Measurements from ENCODE around the gene FAT4.

The FAT4 gene

GRCh38 chr4:125314676-125315575 is at the start of gene FAT4:
Gene FAT4 (plus strand): TSS chr4:125314955. CDS start chr4:125316412, 1,457 bp downstream.
- peak; percentile 31 for DNase-seq (ENCODE audit: low read depth)

- DNase-seq (ENCODE audit: low read depth), result no peak
Observed at GRCh38 chr4:125265846-125266245, 48.9 kb upstream of the FAT4 start.

- no peak for DNase-seq (ENCODE audit: low read depth)
Observed at GRCh38 chr4:125266901-125267604, 47.7 kb upstream of the FAT4 start.

- no peak for DNase-seq (ENCODE audit: low read depth)
Observed at GRCh38 chr4:125267630-125268029, 47.1 kb upstream of the FAT4 start.

- DNase-seq (ENCODE audit: low read depth), result no peak
Observed at GRCh38 chr4:125268068-125268755, 46.5 kb upstream of the FAT4 start.

- no peak for DNase-seq (ENCODE audit: low read depth)
Observed at GRCh38 chr4:125276811-125277210, 37.9 kb upstream of the FAT4 start.

GRCh38 chr4:125277790-125278189 is 37.0 kb upstream of the FAT4 start:
- no peak for DNase-seq (ENCODE audit: low read depth)

GRCh38 chr4:125280892-125281403 is 33.8 kb upstream of the FAT4 start:
- no peak for DNase-seq (ENCODE audit: low read depth)

GRCh38 chr4:125283707-125284279 is 31.0 kb upstream of the FAT4 start:
- DNase-seq (ENCODE audit: low read depth), result no peak

GRCh38 chr4:125297116-125297515 is 17.6 kb upstream of the FAT4 start:
- no peak for DNase-seq (ENCODE audit: low read depth)

- no peak for DNase-seq (ENCODE audit: low read depth)
Observed at GRCh38 chr4:125303058-125303457, 11.7 kb upstream of the FAT4 start.

GRCh38 chr4:125303821-125304220 is 10.9 kb upstream of the FAT4 start:
- no peak for DNase-seq (ENCODE audit: low read depth)

- DNase-seq (ENCODE audit: low read depth), result no peak
Observed at GRCh38 chr4:125306112-125306511, 8.6 kb upstream of the FAT4 start.

- no peak for DNase-seq (ENCODE audit: low read depth)
Observed at GRCh38 chr4:125306533-125306932, 8.2 kb upstream of the FAT4 start.

GRCh38 chr4:125311503-125311902 is 3.3 kb upstream of the FAT4 start:
- no peak for DNase-seq (ENCODE audit: low read depth)

- no peak for DNase-seq (ENCODE audit: low read depth)
Observed at GRCh38 chr4:125313497-125313896, 1.3 kb upstream of the FAT4 start.

- DNase-seq (ENCODE audit: low read depth), result no peak
Observed at GRCh38 chr4:125313989-125314667, 627 bp upstream of the FAT4 start.

- DNase-seq (ENCODE audit: low read depth), result no peak
Observed at GRCh38 chr4:125315576-125316400, 1.0 kb downstream of the FAT4 start.

- no peak for DNase-seq (ENCODE audit: low read depth)
Observed at GRCh38 chr4:125316401-125316790, 1.6 kb downstream of the FAT4 start.

GRCh38 chr4:125316791-125317524 is 2.2 kb downstream of the FAT4 start:
- DNase-seq (ENCODE audit: low read depth), result no peak
